ENCODE data around the gene CCDC57. TPM values are rescaled to one million over a fixed set of nuclear protein-coding genes. Genes with fewer than 3 reads are reported as not detected.

CCDC57 gene
- total and polyA plus RNA-seq, 9 of the 15 experiments (the other 6 are each of a cell fraction or from before 2014, with no cell fraction given), result 0.83 to 36.2 (median 13.6) TPM

GRCh38 chr17:82230609-82231311 lies 18.1 kb upstream of the CCDC57 start (continued):
- TF ChIP-seq ZBTB17 (CRISPR knock-in tag; IDR thresholded peaks at IDR 0.05), result peak; percentile 70; the same call in 1 of the 2 replicates
- no peak for TF ChIP-seq ZNF174 (CRISPR knock-in tag; IDR thresholded peaks at IDR 0.05)
- TF ChIP-seq ZBTB33 (CRISPR knock-in tag; IDR thresholded peaks at IDR 0.05), result peak; percentile 83
- TF ChIP-seq ZNF76 (CRISPR knock-in tag; IDR thresholded peaks at IDR 0.05; ENCODE audit: borderline replicate concordance), result 0 out of 2 replicates have a peak, but pooled peaks have one; percentile 46
- TF ChIP-seq SAFB (IDR thresholded peaks at IDR 0.05; ENCODE audit: borderline replicate concordance, low read depth, low read length), result peak; percentile 51; the same call in 1 of the 2 replicates
- TF ChIP-seq TFAP4 (CRISPR knock-in tag; IDR thresholded peaks at IDR 0.05; ENCODE audit: borderline replicate concordance), result peak; percentile 85
- no peak for TF ChIP-seq EP400 (IDR thresholded peaks at IDR 0.05)
- TF ChIP-seq U2AF1 (optimal IDR thresholded peaks at IDR 0.05; ENCODE audit: low read depth, low read length), result peak; percentile 50
- peak; percentile 96 for TF ChIP-seq CXXC5 (CRISPR knock-in tag; IDR thresholded peaks at IDR 0.05)
- TF ChIP-seq CUX1 (CRISPR knock-in tag; IDR thresholded peaks at IDR 0.05), result no peak
